H1 (cell line): ENCODE measurements around the gene EXD1. TPM values are rescaled to one million over a fixed set of nuclear protein-coding genes. Genes with fewer than 3 reads are reported as not detected.
A peak's percentile ranks its signal among the peaks of the same experiment; 100 is the strongest.

ENCODE experiments used
- ATF3 ChIP-seq: IDR thresholded peaks from 2 replicates; pipeline ENCODE4 v1.6.1; 2011; ENCODE audit warnings: low read depth, mild to moderate bottlenecking, low read length; ENCODE audit not compliant: insufficient read depth
- CBX5 ChIP-seq: fragments of 300-800, 300-1000 bp; sonication (generic); IDR thresholded peaks from 2 replicates; pipeline ENCODE4 v1.7.1; 2016; ENCODE audit warnings: antibody characterized with exemption, low read length, low read depth
- CBX8 ChIP-seq: fragments of 300-800, 300-1000 bp; sonication (generic); IDR thresholded peaks from 2 replicates; pipeline ENCODE4 v1.7.1; 2016; ENCODE audit warnings: low read depth, low read length, borderline replicate concordance
- CHD7 ChIP-seq: fragments of 300-600 bp; sonication (generic); IDR thresholded peaks from 2 replicates; pipeline ENCODE4 v1.7.1; 2012; ENCODE audit warnings: low read length, moderate library complexity, mild to moderate bottlenecking, inconsistent platforms; ENCODE audit not compliant: insufficient replicate concordance
- CREB1 ChIP-seq: IDR thresholded peaks from 2 replicates; pipeline ENCODE4 v1.6.1; 2012; ENCODE audit warnings: inconsistent platforms
- HDAC6 ChIP-seq: IDR thresholded peaks from one replicate; pipeline ENCODE4 v1.7.1; 2012; ENCODE audit warnings: low read depth, mild to moderate bottlenecking, inconsistent platforms, low read length, moderate library complexity
- RAD21 ChIP-seq, 2 experiments: IDR thresholded peaks in 1 of 2; conservative IDR thresholded peaks in 1 of 2; 2 replicates each; pipeline ENCODE4 v1.6.1; 2011; ENCODE audit warnings: low read depth in 2 of 2, low read length in 2 of 2, improper control_type of control experiment in 1 of 2, inconsistent platforms in 1 of 2, mild to moderate bottlenecking in 1 of 2, moderate library complexity in 1 of 2
- SRF ChIP-seq: IDR thresholded peaks from 2 replicates; pipeline ENCODE4 v1.6.1; 2011; ENCODE audit warnings: mild to moderate bottlenecking, low read depth, low read length, moderate library complexity
- TAF1 ChIP-seq: IDR thresholded peaks from 2 replicates; pipeline ENCODE4 v1.6.1; 2011; ENCODE audit warnings: mild to moderate bottlenecking, low read depth, low read length
- polyA plus RNA-seq, 7 experiments: library from polyadenylated mRNA; depleted of rRNA in 3 of 7; stranded (reverse) in 5 of 7; unstranded in 2 of 7; fragments of >200 nt in 5 of 7; fragments of 200-250 nt in 2 of 7; gene quantifications; 1 replicate in 5 of 7; 2 replicates in 1 of 7; 4 replicates in 1 of 7; pipeline versions ENCODE4 v1.2.1 to v1.2.3, GENCODE V29; 2011 to 2013; ENCODE audit warnings: missing spikeins in 2 of 7, mixed read lengths in 2 of 7
- total RNA-seq: library from RNA; stranded (reverse); fragmentation: NEBNext Ultra II Directional; extraction: Animal tissue kit (Norgen Biotek cat#: 25700); gene quantifications from 2 replicates; pipeline ENCODE4 v1.2.1, GENCODE V29; 2021

EXD1 gene
- total and polyA plus RNA-seq, 2 of the 8 experiments (the other 6 are each of a cell fraction or from before 2014, with no cell fraction given) = 0.06 to 0.54 TPM

- TF ChIP-seq CHD7 = no peak
- no peak for TF ChIP-seq HDAC6
- peak; percentile 91 for TF ChIP-seq CREB1
- peak in 1 of 2 experiments; percentile 53; a peak in 3 of 4 replicates for TF ChIP-seq RAD21 (IDR thresholded peaks at IDR 0.05 in 1 of 2, conservative IDR thresholded peaks at IDR 0.05 in 1 of 2; ENCODE audit: low read depth in 2 of 2, low read length in 2 of 2)
- no peak for TF ChIP-seq CBX8
- 0 out of 2 replicates have a peak, but pooled peaks have one; percentile 26 for TF ChIP-seq SRF
- no peak for TF ChIP-seq CBX5
- TF ChIP-seq TAF1 = peak; percentile 99
- 0 out of 2 replicates have a peak, but pooled peaks have one; percentile 40 for TF ChIP-seq ATF3
Observed at GRCh38 chr15:41230650-41231421, at the start of gene EXD1, which contains the start of gene CHP1 (continued).
